K562 (cell line): ENCODE results near the gene HMGXB3. TPM values are rescaled to one million over a fixed set of nuclear protein-coding genes. Genes with fewer than 3 reads are reported as not detected.
A peak's percentile ranks its signal among the peaks of the same experiment; 100 is the strongest.

Experiments
- ATAC-seq: fragments of 200-7000 bp; cut with Tn5 transposase; 3 replicates; pipeline ENCODE4 v1.9.1; 2020; ENCODE audit warnings: moderate library complexity
- BruUV-seq: library from RNA; stranded (reverse); fragments of 400-500 nt; replicated peaks from 2 replicates; lab custom pipeline; 2021; lab: Mats Ljungman, UMichigan
- CTCF ChIA-PET: fragments of 300-600 bp; formaldehyde crosslinking; extraction: SDS; loops from one replicate; lab custom pipeline; 2021; ENCODE audit warnings: low intra/inter-chr PET ratio; lab: Yijun Ruan, JAX
- POLR2A ChIA-PET: fragments of 300-600, 350-650 bp; sonication (Branson Sonifier 250); formaldehyde crosslinking; extraction: SDS; loops from one replicate; lab custom pipeline; 2021; ENCODE audit warnings: antibody characterized with exemption, inconsistent platforms; lab: Yijun Ruan, JAX
- DNase-seq, 4 experiments: peaks; one replicate each; pipeline versions ENCODE4 v3.0.0 to v3.0.0-alpha.2; 2011 to 2018; ENCODE audit warnings: low spot score in 3 of 4, mixed read lengths in 3 of 4; ENCODE audit errors: extremely low read depth in 1 of 4
- FAIRE-seq: peaks from 2 replicates; lab custom pipeline; 2011; peaks lifted over from hg19 to GRCh38; lab: Jason Lieb, UNC
- H2AFZ ChIP-seq: 2 replicates; pipeline ENCODE4 v1.6.0; 2011; ENCODE audit warnings: low read depth, low read length, control low read depth, inconsistent platforms
- H3K27ac ChIP-seq: fragments of 200-600 bp; 3 replicates; pipeline ENCODE4 v1.8.0; 2011; ENCODE audit warnings: low read depth, mild to moderate bottlenecking, control low read depth, inconsistent platforms, low read length, moderate library complexity, mixed read lengths; ENCODE audit errors: extremely low read depth
- H3K27me3 ChIP-seq, 2 experiments: fragments of 300-600 bp in 1 of 2; 2 replicates in 1 of 2; 3 replicates in 1 of 2; pipeline versions ENCODE4 v1.6.0 to v1.8.0; 2011; ENCODE audit warnings: inconsistent platforms in 2 of 2, low read length in 2 of 2, mild to moderate bottlenecking in 1 of 2, mixed read lengths in 1 of 2, moderate library complexity in 1 of 2; ENCODE audit not compliant: control insufficient read depth in 2 of 2, insufficient read depth in 2 of 2
- H3K36me3 ChIP-seq: fragments of 300-600 bp; 3 replicates; pipeline ENCODE4 v1.8.0; 2011; ENCODE audit warnings: mild to moderate bottlenecking, low read length, inconsistent platforms; ENCODE audit not compliant: control insufficient read depth, insufficient read depth
- H3K4me1 ChIP-seq, 2 experiments: fragments of 200-600 bp in 1 of 2; replicated peaks in 1 of 2; 2 replicates in 1 of 2; 3 replicates in 1 of 2; pipeline versions ENCODE4 v1.5.1 to v1.8.0; 2011; ENCODE audit warnings: inconsistent platforms in 2 of 2, low read length in 2 of 2, mild to moderate bottlenecking in 1 of 2, mixed read lengths in 1 of 2, moderate library complexity in 1 of 2; ENCODE audit not compliant: control insufficient read depth in 2 of 2, insufficient read depth in 2 of 2
- H3K4me2 ChIP-seq: 2 replicates; pipeline ENCODE4 v1.6.1; 2011; ENCODE audit warnings: low read length, control low read depth, inconsistent platforms, mixed read lengths; ENCODE audit not compliant: insufficient read depth
- H3K4me3 ChIP-seq: fragments of 200-600 bp; sonication (generic), shearing (Covaris generic); 2 replicates; pipeline ENCODE4 v1.5.1; 2016; ENCODE audit warnings: control low read depth, inconsistent platforms
- H3K79me2 ChIP-seq: fragments of 200-600 bp; 3 replicates; pipeline ENCODE4 v1.8.0; 2011; ENCODE audit warnings: low read length, inconsistent platforms; ENCODE audit not compliant: control insufficient read depth, insufficient read depth
- H3K9ac ChIP-seq, 2 experiments: 2 replicates each; pipeline versions ENCODE4 v1.6.0 to v1.6.1; 2011; ENCODE audit warnings: low read depth in 2 of 2, low read length in 2 of 2, control low read depth in 1 of 2, inconsistent platforms in 1 of 2, mild to moderate bottlenecking in 1 of 2, mixed read lengths in 1 of 2; ENCODE audit not compliant: insufficient read depth in 1 of 2
- H3K9me1 ChIP-seq: one replicate; pipeline ENCODE4 v1.6.0; 2011; ENCODE audit warnings: inconsistent platforms, mild to moderate bottlenecking, low read length, moderate library complexity; ENCODE audit not compliant: control insufficient read depth, insufficient read depth
- H3K9me3 ChIP-seq: replicated peaks from 2 replicates; pipeline ENCODE4 v1.5.1; 2011; ENCODE audit warnings: low read depth, low read length, inconsistent platforms; ENCODE audit not compliant: control insufficient read depth, insufficient read depth
- H4K20me1 ChIP-seq: replicated peaks from 2 replicates; pipeline ENCODE4 v1.6.1; 2011; ENCODE audit warnings: low read length, inconsistent platforms, mixed read lengths; ENCODE audit not compliant: control insufficient read depth, insufficient read depth
- EZH2 ChIP-seq: IDR thresholded peaks from 2 replicates; pipeline ENCODE4 v1.6.1; 2012; ENCODE audit warnings: low read depth, mild to moderate bottlenecking, inconsistent platforms, low read length, borderline replicate concordance
- FOXJ3 ChIP-seq: sonication (generic); formaldehyde crosslinking; IDR thresholded peaks from 2 replicates; pipeline ENCODE4 v1.4.0; 2020; ENCODE audit warnings: mild to moderate bottlenecking, missing genetic modification reagents
- HNRNPH1 ChIP-seq: fragments of 200-400 bp; formaldehyde crosslinking; optimal IDR thresholded peaks from 2 replicates; pipeline ENCODE3; 2017; ENCODE audit warnings: low read depth, mild to moderate bottlenecking, low read length, moderate library complexity
- SP2 ChIP-seq: IDR thresholded peaks from 2 replicates; pipeline ENCODE4 v1.6.1; 2011; ENCODE audit warnings: mild to moderate bottlenecking, low read depth, low read length, moderate library complexity; ENCODE audit not compliant: poor library complexity, severe bottlenecking; ENCODE audit errors: extremely low read depth
- TGIF2 ChIP-seq: sonication (generic); formaldehyde crosslinking; IDR thresholded peaks from 2 replicates; pipeline ENCODE4 v1.8.1; 2022; ENCODE audit warnings: mild to moderate bottlenecking, missing genetic modification reagents, moderate library complexity
- ZKSCAN8 ChIP-seq: fragments of 200-800 bp; sonication (Bioruptor generic); IDR thresholded peaks from 2 replicates; pipeline ENCODE4 v1.6.1; 2016; ENCODE audit warnings: missing genetic modification characterization, missing compliant biosample characterization
- ZNF175 ChIP-seq: fragments of 200-800 bp; sonication (Bioruptor generic); IDR thresholded peaks from 2 replicates; pipeline ENCODE4 v1.6.1; 2016; ENCODE audit warnings: low read depth, mild to moderate bottlenecking, missing genetic modification characterization, missing compliant biosample characterization
- ZNF274 ChIP-seq: IDR thresholded peaks from 2 replicates; pipeline ENCODE4 v1.6.1; 2011; ENCODE audit warnings: low read depth, mild to moderate bottlenecking, low read length, moderate library complexity, borderline replicate concordance
- WGBS: fragments of 100-300 bp; shearing (Covaris generic); methylation state at CpG from one replicate; pipeline ENCODE4 v1.1.6; 2016; ENCODE audit warnings: low coverage, mixed read lengths; ENCODE audit not compliant: insufficient coverage; ENCODE audit errors: missing lambda C conversion rate; 5-methylcytosine and 5-hydroxymethylcytosine counted together
- in situ Hi-C: fragments of 300-500 bp; cut with MboI; formaldehyde crosslinking; loops from 4 replicates; pipeline ENCODE4 v1.15.0; 2018; ENCODE audit warnings: inconsistent platforms, mixed read lengths
- intact Hi-C: fragments of 100-400 bp; cut with micrococcal nuclease; formaldehyde crosslinking; loops from 2 replicates; pipeline ENCODE4 v1.14.2; 2022
- polyA plus RNA-seq, 8 experiments: library from polyadenylated mRNA; depleted of rRNA in 4 of 8; stranded (reverse) in 5 of 8; unstranded in 3 of 8; fragments of >200 nt; fragmentation: Nextera tagmentation in 2 of 8; fragmentation: Illumina TruSeq in 1 of 8; extraction: Ambion mirVana in 2 of 8; extraction: Trizol in 1 of 8; gene quantifications; 2 replicates each; pipeline versions ENCODE4 v1.2.1 to v1.2.3, GENCODE V29; 2011 to 2014; ENCODE audit warnings: inconsistent platforms in 1 of 8, missing spikeins in 1 of 8
- total RNA-seq, 7 experiments: library from RNA; depleted of rRNA in 6 of 7; stranded (reverse); fragments of >200 nt in 6 of 7; fragmentation: Illumina TruSeq in 2 of 7; extraction: Trizol in 2 of 7; gene quantifications; 2 replicates each; pipeline versions ENCODE4 v1.2.1 to v1.2.3, GENCODE V29; 2011 to 2021; ENCODE audit warnings: low replicate concordance in 1 of 7
- TF ChIP-seq, protein P1 (sequence below): fragments of 450-650 bp; formaldehyde crosslinking; IDR thresholded peaks from 2 replicates; pipeline ENCODE4 v1.4.0; 2020; ENCODE audit warnings: mild to moderate bottlenecking, moderate library complexity
- TF ChIP-seq, protein P2 (sequence below): fragments of 450-650 bp; conservative IDR thresholded peaks from 2 replicates; pipeline ENCODE4 v1.6.1; 2016; ENCODE audit warnings: missing genetic modification characterization, low read depth, mild to moderate bottlenecking, control low read depth, missing compliant biosample characterization

The HMGXB3 gene
- total and polyA plus RNA-seq, 9 of the 15 experiments (the other 6 are each of a cell fraction or from before 2014, with no cell fraction given) = 1.8 to 44.1 (median 32.2) TPM

GRCh38 chr5:150068071-150068470, 67.5 kb downstream of the HMGXB3 start:
- BruUV-seq = no TSS peak
- Histone ChIP-seq H3K9me3 (no peaks in the 10 kb centered on the region), H3K79me2 (no peaks in the 10 kb centered on the region), H3K27ac (no peak overlapping the region), H3K4me3 (no peak overlapping the region), H2AFZ (no peak overlapping the region), H3K9me1 (peaks cover 4% of the 10 kb centered on the region), H3K27me3 (peaks cover 10 to 41% of the 10 kb centered on the region in 2 experiments), H3K9ac (no peak overlapping the region), H3K36me3 (no peaks in the 10 kb centered on the region), H4K20me1 (no peaks in the 10 kb centered on the region; the same call in 1 of the 2 replicates), H3K4me2 (no peak overlapping the region), H3K4me1 (peaks cover 0 to 7% of the 10 kb centered on the region in 2 experiments; a peak in 2 of 5 replicates)
- in situ Hi-C loops (no loop called here), intact Hi-C loops (no loop called here)
- no peak for ATAC-seq
- no peak for FAIRE-seq
- TF ChIP-seq HNRNPH1 (no peak), ZKSCAN8 (CRISPR knock-in tag) (peak; percentile 36; the same call in 1 of the 2 replicates)
- TF ChIP-seq, protein P1, sequence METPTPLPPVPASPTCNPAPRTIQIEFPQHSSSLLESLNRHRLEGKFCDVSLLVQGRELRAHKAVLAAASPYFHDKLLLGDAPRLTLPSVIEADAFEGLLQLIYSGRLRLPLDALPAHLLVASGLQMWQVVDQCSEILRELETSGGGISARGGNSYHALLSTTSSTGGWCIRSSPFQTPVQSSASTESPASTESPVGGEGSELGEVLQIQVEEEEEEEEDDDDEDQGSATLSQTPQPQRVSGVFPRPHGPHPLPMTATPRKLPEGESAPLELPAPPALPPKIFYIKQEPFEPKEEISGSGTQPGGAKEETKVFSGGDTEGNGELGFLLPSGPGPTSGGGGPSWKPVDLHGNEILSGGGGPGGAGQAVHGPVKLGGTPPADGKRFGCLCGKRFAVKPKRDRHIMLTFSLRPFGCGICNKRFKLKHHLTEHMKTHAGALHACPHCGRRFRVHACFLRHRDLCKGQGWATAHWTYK (CRISPR knock-in tag) = no peak
- DNase-seq = no peak
- ChIA-PET POLR2A (interaction anchor here (0.6 to 2.2 kb wide), 4 partner anchors 10 to 121 kb away, joined by 3 to 6 read pairs (median 5); partner anchors contain the start of gene SLC6A7), CTCF (no interaction called here)
- 19% methylated on average over 6 of the region's 6 CpGs for WGBS

- TF ChIP-seq EZH2 (no peak), FOXJ3 (CRISPR knock-in tag) (no peak), ZNF175 (CRISPR knock-in tag) (no peak), ZNF274 (no peak), SP2 (no peak), HNRNPH1 (no peak), TGIF2 (CRISPR knock-in tag) (no peak)
- TF ChIP-seq, protein P2, sequence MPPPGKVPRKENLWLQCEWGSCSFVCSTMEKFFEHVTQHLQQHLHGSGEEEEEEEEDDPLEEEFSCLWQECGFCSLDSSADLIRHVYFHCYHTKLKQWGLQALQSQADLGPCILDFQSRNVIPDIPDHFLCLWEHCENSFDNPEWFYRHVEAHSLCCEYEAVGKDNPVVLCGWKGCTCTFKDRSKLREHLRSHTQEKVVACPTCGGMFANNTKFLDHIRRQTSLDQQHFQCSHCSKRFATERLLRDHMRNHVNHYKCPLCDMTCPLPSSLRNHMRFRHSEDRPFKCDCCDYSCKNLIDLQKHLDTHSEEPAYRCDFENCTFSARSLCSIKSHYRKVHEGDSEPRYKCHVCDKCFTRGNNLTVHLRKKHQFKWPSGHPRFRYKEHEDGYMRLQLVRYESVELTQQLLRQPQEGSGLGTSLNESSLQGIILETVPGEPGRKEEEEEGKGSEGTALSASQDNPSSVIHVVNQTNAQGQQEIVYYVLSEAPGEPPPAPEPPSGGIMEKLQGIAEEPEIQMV (tag) = no peak
- FAIRE-seq = no peak
- WGBS = 12% methylated on average over 4 of the region's 4 CpGs
- ChIA-PET CTCF (no interaction called here), POLR2A (interaction anchor here (0.6 to 2.2 kb wide), 4 partner anchors 9 to 121 kb away, joined by 3 to 6 read pairs (median 5); partner anchors contain the start of gene SLC6A7)
- DNase-seq = no peak
- Histone ChIP-seq H3K27ac (no peak overlapping the region), H3K79me2 (no peaks in the 10 kb centered on the region), H3K9ac (no peak overlapping the region), H3K4me1 (peaks cover 0 to 7% of the 10 kb centered on the region in 2 experiments; a peak in 2 of 5 replicates), H3K27me3 (peaks cover 10 to 43% of the 10 kb centered on the region in 2 experiments), H3K4me3 (no peak overlapping the region), H3K4me2 (no peak overlapping the region), H3K9me1 (peaks cover 3% of the 10 kb centered on the region), H2AFZ (no peak overlapping the region), H4K20me1 (no peaks in the 10 kb centered on the region; the same call in 1 of the 2 replicates), H3K36me3 (no peaks in the 10 kb centered on the region), H3K9me3 (no peaks in the 10 kb centered on the region)
- in situ Hi-C loops = no loop called here
- no peak for ATAC-seq
- intact Hi-C loops = no loop called here
- no TSS peak for BruUV-seq
Measured at GRCh38 chr5:150068472-150068871, 67.9 kb downstream of the HMGXB3 start.
